SKM-1 treated with dmso at 0.1 percent for 144 hours (cell line): Measurements from ENCODE around the gene VAV3.
A peak's percentile ranks its signal among the peaks of the same experiment; 100 is the strongest.

Source experiments
- DNase-seq: peaks from one replicate; lab custom pipeline; 2025; ENCODE audit not compliant: unreplicated experiment; lab: John Stamatoyannopoulos, UW

The VAV3 gene

GRCh38 chr1:107548276-107548675, 416.7 kb downstream of the VAV3 start:
- DNase-seq, result no peak

- no peak for DNase-seq
Observed at GRCh38 chr1:107547363-107548155, 417.4 kb downstream of the VAV3 start.

GRCh38 chr1:107546576-107546975, 418.4 kb downstream of the VAV3 start:
- DNase-seq, result no peak

GRCh38 chr1:107545879-107546278, 419.1 kb downstream of the VAV3 start:
- no peak for DNase-seq

- DNase-seq, result no peak
Observed at GRCh38 chr1:107545056-107545577, 419.9 kb downstream of the VAV3 start.

GRCh38 chr1:107544285-107544684, 420.7 kb downstream of the VAV3 start:
- DNase-seq, result no peak

GRCh38 chr1:107541412-107541811, 423.6 kb downstream of the VAV3 start:
- no peak for DNase-seq

GRCh38 chr1:107538502-107538901, 426.5 kb downstream of the VAV3 start:
- DNase-seq, result no peak

- no peak for DNase-seq
Observed at GRCh38 chr1:107536266-107536665, 428.7 kb downstream of the VAV3 start.

GRCh38 chr1:107535091-107535490, 429.9 kb downstream of the VAV3 start:
- no peak for DNase-seq

GRCh38 chr1:107534632-107535031, 430.3 kb downstream of the VAV3 start:
- no peak for DNase-seq

- DNase-seq, result no peak
Observed at GRCh38 chr1:107533436-107533835, 431.5 kb downstream of the VAV3 start.

- DNase-seq, result no peak
Observed at GRCh38 chr1:107532318-107532717, 432.7 kb downstream of the VAV3 start.

- no peak for DNase-seq
Observed at GRCh38 chr1:107531065-107531908, 433.7 kb downstream of the VAV3 start.

- DNase-seq, result no peak
Observed at GRCh38 chr1:107530543-107530942, 434.4 kb downstream of the VAV3 start.

GRCh38 chr1:107529511-107530149, 435.4 kb downstream of the VAV3 start:
- peak; percentile 55 for DNase-seq

GRCh38 chr1:107526524-107527198, 438.3 kb downstream of the VAV3 start:
- no peak for DNase-seq

- no peak for DNase-seq
Observed at GRCh38 chr1:107525961-107526360, 439.0 kb downstream of the VAV3 start.

GRCh38 chr1:107525145-107525544, 439.8 kb downstream of the VAV3 start:
- no peak for DNase-seq

GRCh38 chr1:107524301-107524700, 440.7 kb downstream of the VAV3 start:
- no peak for DNase-seq

GRCh38 chr1:107523736-107524135, 441.2 kb downstream of the VAV3 start:
- no peak for DNase-seq
